Sigmoid colon (tissue), 4 donors: Measurements from ENCODE around the gene TCEAL1.

Experiments
- EP300 ChIP-seq, 4 donors: sonication (generic); formaldehyde crosslinking; IDR thresholded peaks; one replicate each; pipeline ENCODE4 v1.6.1; 2017; ENCODE audit warnings: antibody characterized with exemption in 4 of 4
- POLR2AphosphoS5 ChIP-seq, 4 donors: sonication (generic); formaldehyde crosslinking; IDR thresholded peaks; one replicate each; pipeline ENCODE4 v1.6.1; 2017; ENCODE audit warnings: antibody characterized with exemption in 4 of 4
- TF ChIP-seq, protein P1 (sequence below), 4 experiments: fragments of 450-650 bp in 3 of 4; fragments of 200-600 bp in 1 of 4; IDR thresholded peaks; one replicate each; pipeline ENCODE4 v1.5.1; 2016 to 2019; ENCODE audit warnings: antibody characterized with exemption in 4 of 4, mild to moderate bottlenecking in 3 of 4, moderate library complexity in 2 of 4

DNA sequence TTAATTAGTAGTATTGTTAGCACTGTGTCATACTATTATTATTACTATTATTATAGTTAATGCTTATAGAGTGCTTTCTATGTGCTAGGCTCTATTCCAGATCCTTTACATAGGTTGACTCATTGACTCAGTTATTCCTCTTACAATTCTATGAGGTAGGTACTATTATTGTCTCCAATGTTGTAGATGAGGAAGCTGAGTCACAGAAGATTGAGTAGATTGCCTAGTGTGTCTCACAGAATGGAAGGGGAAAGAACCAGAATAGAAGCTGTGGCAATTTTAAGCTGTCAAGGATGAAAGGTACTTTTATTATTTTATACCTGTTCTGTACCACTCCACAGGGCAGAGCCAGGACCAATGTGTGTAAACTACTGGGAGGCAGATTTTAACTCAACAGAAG lies 1.9 kb upstream of the TCEAL1 start:
- TF ChIP-seq, protein P1, sequence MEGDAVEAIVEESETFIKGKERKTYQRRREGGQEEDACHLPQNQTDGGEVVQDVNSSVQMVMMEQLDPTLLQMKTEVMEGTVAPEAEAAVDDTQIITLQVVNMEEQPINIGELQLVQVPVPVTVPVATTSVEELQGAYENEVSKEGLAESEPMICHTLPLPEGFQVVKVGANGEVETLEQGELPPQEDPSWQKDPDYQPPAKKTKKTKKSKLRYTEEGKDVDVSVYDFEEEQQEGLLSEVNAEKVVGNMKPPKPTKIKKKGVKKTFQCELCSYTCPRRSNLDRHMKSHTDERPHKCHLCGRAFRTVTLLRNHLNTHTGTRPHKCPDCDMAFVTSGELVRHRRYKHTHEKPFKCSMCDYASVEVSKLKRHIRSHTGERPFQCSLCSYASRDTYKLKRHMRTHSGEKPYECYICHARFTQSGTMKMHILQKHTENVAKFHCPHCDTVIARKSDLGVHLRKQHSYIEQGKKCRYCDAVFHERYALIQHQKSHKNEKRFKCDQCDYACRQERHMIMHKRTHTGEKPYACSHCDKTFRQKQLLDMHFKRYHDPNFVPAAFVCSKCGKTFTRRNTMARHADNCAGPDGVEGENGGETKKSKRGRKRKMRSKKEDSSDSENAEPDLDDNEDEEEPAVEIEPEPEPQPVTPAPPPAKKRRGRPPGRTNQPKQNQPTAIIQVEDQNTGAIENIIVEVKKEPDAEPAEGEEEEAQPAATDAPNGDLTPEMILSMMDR (IDR thresholded peaks at IDR 0.05) = no peak
- TF ChIP-seq EP300 (IDR thresholded peaks at IDR 0.05) = no peak
- TF ChIP-seq POLR2AphosphoS5 (IDR thresholded peaks at IDR 0.05) = no peak
